GM13977 (cell line): ENCODE results near the gene MDH1.
"Not testable (repeated sequence)": the region's sequence is repeated elsewhere in the genome, so short reads cannot be mapped to it uniquely, and the experiment has no call there.

Experiments
- DNase-seq: peaks from one replicate; pipeline ENCODE4 v3.0.0; 2012; ENCODE audit warnings: low spot score
- CTCF ChIP-seq: IDR thresholded peaks from 2 replicates; pipeline ENCODE4 v1.5.1; 2012; ENCODE audit warnings: mild to moderate bottlenecking, control low read depth; ENCODE audit not compliant: insufficient read depth; ENCODE audit errors: extremely low read depth, missing control alignments
- in situ Hi-C: fragments of 300-500 bp; cut with MboI; formaldehyde crosslinking; loops from one replicate; pipeline ENCODE4 v1.12.0; 2022; ENCODE audit warnings: low sequenced_read_pairs, low pct_unique_long_range_greater_than_20kb, mixed read lengths, inconsistent platforms; ENCODE audit not compliant: unreplicated experiment

Gene MDH1

GRCh38 chr2:63555931-63556330, 32.8 kb upstream of the MDH1 start:
- in situ Hi-C loops, result no loop called here
- no peak for TF ChIP-seq CTCF

GRCh38 chr2:63557819-63558218, 30.9 kb upstream of the MDH1 start:
- DNase-seq, result not testable (repeated sequence)

More at GRCh38 chr2:63555931-63556330, 32.8 kb upstream of the MDH1 start:
- no peak for DNase-seq

GRCh38 chr2:63558922-63559321, 29.8 kb upstream of the MDH1 start:
- DNase-seq, in situ Hi-C loops: not testable (repeated sequence)

More at GRCh38 chr2:63557819-63558218, 30.9 kb upstream of the MDH1 start:
- in situ Hi-C loops, result not testable (repeated sequence)

DNA sequence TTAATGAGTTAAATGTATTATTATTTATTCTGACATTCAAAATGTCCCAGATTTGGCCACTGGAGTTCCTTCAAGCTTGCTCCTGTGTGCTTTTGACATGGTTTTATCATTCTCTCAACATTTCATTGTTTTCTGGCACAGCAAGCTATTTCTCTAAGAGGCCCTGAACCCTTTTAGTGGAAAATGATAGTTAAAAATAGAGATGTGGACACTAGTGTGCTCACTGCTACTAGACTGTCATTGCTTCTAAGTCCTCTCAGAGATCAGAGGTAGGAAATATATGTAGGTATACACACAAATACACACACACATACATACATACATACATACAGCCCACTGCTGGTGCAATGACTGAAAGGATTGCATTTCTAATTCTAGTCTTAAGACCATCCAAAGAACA, 26.0 kb upstream of the MDH1 start:
- TF ChIP-seq CTCF, result no peak
- in situ Hi-C loops, result no loop called here
- DNase-seq, result no peak

GRCh38 chr2:63569740-63570139, 19.0 kb upstream of the MDH1 start:
- peak; percentile 26 for DNase-seq
- in situ Hi-C loops, result no loop called here
- TF ChIP-seq CTCF, result no peak

DNA sequence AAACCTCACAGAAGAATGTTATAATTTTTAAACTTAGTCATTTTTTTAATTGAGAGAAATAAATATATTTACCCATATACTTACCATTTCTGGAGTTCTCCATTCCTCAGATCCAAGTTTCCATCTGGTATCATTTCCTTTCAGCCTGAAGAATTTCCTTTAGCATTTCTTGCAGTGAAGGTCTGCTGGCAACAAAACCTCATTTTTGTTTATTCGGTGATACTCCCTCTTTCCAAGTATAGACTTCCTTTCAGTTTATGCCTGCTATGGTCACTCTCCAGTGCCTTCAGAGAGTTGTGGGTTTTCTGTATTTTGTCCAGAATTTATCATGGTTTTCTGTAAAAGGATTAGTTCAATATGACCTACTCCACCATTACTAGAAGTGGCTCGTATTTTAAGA, 17.5 kb upstream of the MDH1 start:
- in situ Hi-C loops, result no loop called here
- no peak for TF ChIP-seq CTCF
- DNase-seq, result no peak

- no peak for DNase-seq
- in situ Hi-C loops, result no loop called here
- no peak for TF ChIP-seq CTCF
Measured at GRCh38 chr2:63572001-63572400, 16.8 kb upstream of the MDH1 start.

GRCh38 chr2:63573026-63573425, 15.7 kb upstream of the MDH1 start:
- DNase-seq, in situ Hi-C loops: not testable (repeated sequence)

GRCh38 chr2:63573726-63574345, 14.9 kb upstream of the MDH1 start:
- DNase-seq, in situ Hi-C loops: not testable (repeated sequence)
